ENCODE data around the gene PITPNC1. TPM values are rescaled to one million over a fixed set of nuclear protein-coding genes. Genes with fewer than 3 reads are reported as not detected.
"Not testable (repeated sequence)": the region's sequence is repeated elsewhere in the genome, so short reads cannot be mapped to it uniquely, and the experiment has no call there.

PITPNC1 gene
- total RNA-seq, result 10 to 100 TPM; 11.0 to 17.7 (median 14.8) TPM

DNA sequence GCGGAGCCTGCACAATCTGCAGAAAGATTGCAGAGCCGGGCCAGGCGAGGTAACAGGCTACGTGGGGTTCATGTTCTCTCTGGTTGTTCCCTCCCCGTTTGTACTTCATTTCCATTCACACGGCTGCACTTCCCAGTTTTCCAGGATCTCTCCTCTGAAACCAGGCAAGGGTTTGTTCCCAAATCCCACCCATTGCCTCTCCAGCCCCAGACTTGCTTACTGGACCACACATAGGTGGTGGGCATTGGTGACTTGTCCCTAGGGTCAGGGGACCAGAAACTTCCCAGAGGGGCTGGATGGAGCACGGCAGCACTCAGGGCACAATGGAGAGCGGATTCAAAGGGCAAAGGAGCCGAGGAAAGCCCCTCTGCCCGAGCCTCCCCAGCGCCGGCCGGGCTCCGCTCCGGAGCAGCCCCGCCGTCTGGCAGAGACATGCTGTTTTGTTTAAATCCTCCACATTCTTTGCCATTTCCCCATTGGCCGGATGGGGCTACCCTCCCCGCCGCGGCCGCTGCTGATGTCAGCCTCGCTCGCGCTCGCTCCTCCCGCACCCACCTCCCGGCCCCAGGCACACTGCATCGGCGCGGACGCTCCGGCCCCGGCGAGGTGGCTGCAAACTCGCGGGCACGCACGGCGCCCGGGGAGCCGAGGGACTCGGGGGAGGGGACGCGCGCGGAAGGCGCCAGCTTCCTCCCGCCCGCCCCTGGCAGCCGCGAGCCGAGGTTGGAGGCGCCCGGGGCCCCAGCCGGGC is at the start of gene PITPNC1:
PITPNC1 (plus strand) TSS at position 545 of the 751 bp plus-strand sequence.
- H3K36me3 ChIP-seq, result no peaks in the 10 kb centered on the region
- H3K4me3 ChIP-seq, result peak within 1 kb of the TSS; percentile 84 to 94 (median 89)
- DNase-seq (ENCODE audit: low spot score in 2 of 2), result peak; percentile 66 to 67
- H3K27me3 ChIP-seq, result no peaks in the 10 kb centered on the region
- peak in 2 of 3 donors; percentile 42 to 46 for TF ChIP-seq POLR2AphosphoS5 (IDR thresholded peaks at IDR 0.05)
- TF ChIP-seq, protein P1, sequence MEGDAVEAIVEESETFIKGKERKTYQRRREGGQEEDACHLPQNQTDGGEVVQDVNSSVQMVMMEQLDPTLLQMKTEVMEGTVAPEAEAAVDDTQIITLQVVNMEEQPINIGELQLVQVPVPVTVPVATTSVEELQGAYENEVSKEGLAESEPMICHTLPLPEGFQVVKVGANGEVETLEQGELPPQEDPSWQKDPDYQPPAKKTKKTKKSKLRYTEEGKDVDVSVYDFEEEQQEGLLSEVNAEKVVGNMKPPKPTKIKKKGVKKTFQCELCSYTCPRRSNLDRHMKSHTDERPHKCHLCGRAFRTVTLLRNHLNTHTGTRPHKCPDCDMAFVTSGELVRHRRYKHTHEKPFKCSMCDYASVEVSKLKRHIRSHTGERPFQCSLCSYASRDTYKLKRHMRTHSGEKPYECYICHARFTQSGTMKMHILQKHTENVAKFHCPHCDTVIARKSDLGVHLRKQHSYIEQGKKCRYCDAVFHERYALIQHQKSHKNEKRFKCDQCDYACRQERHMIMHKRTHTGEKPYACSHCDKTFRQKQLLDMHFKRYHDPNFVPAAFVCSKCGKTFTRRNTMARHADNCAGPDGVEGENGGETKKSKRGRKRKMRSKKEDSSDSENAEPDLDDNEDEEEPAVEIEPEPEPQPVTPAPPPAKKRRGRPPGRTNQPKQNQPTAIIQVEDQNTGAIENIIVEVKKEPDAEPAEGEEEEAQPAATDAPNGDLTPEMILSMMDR (IDR thresholded peaks at IDR 0.05), result no peak
- peak; percentile 30 for TF ChIP-seq POLR2A (IDR thresholded peaks at IDR 0.05)
- H3K27ac ChIP-seq, result peak within 1 kb of the TSS; percentile 90 to 92
- intact Hi-C loops (cut with DNase I; ENCODE audit: low total_unique reads), result no loop called here
- no peaks in the 10 kb centered on the region for H3K9me3 ChIP-seq
- H3K4me1 ChIP-seq, result no peaks in the 10 kb centered on the region

DNA sequence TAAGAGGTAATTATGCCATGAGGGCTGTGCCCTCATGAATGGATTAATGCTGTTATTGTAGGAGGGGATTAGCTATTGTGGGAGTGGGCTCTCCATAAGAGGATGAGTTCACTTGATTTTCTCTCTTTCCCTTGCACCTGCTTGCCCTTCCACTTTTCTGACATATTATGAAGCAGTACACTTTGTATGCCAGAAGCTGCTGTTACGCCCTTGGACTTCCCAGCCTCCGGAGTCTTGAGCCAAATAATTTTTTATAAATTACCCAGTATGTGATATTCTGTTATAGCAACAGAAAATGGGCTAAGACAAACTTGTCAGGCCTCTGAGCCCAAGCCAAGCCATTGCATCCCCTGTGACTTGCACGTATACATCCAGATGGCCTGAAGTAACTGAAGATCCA is 49.1 kb upstream of the PITPNC1 start:
- Histone ChIP-seq H3K4me1 (no peaks in the 10 kb centered on the region), H3K27ac (no peak overlapping the region), H3K27me3 (no peaks in the 10 kb centered on the region), H3K36me3 (no peaks in the 10 kb centered on the region), H3K9me3 (peaks cover 0 to 3% of the 10 kb centered on the region in 2 donors), H3K4me3 (no peak overlapping the region)
- no peak for DNase-seq (ENCODE audit: low spot score in 2 of 2)
- intact Hi-C loops (cut with DNase I; ENCODE audit: low total_unique reads), result no loop called here
- TF ChIP-seq, protein P1 (IDR thresholded peaks at IDR 0.05), result no peak
- no peak for TF ChIP-seq POLR2A (IDR thresholded peaks at IDR 0.05)
- TF ChIP-seq POLR2AphosphoS5 (IDR thresholded peaks at IDR 0.05), result no peak

DNA sequence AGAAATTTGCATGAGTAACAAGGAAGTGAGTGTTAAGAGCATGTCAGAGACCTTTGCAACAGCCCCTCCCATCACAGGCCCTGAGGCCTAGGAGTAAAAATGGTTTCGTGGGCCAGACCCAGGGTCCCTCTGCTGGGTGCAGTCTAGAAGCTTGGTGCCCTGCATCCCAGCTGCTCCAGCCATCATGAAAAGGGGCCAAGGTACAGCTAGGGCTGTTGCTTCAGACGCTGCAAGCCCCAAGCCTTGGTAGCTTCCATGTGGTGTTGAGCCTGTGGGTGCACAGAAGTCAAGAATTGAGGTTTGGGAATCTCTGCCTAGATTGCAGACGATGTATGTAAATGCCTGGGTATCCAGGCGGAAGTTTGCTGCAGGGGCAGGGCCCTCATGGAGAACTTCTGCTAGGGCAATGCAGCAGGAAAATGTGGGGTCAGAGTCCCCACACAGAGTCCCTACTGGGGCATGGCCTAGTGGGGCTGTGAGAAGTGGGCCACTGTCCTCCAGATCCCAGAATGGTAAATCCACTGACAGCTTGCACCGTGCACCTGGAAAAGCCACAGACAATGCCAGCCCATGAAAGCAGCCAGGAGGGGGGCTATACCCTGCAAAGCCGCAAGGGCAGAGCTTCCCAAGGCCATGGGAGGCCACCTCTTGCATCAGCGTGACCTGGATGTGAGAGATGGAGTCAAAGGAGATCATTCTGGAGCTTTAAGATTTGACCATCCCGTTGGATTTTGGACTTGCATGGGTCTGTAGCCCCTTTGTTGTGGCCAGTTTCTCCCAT is 45.5 kb upstream of the PITPNC1 start:
- H3K4me3 ChIP-seq; DNase-seq (ENCODE audit: low spot score in 2 of 2); H3K36me3 ChIP-seq; H3K9me3 ChIP-seq; H3K27me3 ChIP-seq; H3K4me1 ChIP-seq; H3K27ac ChIP-seq; intact Hi-C loops (cut with DNase I; ENCODE audit: low total_unique reads): not testable (repeated sequence)

DNA sequence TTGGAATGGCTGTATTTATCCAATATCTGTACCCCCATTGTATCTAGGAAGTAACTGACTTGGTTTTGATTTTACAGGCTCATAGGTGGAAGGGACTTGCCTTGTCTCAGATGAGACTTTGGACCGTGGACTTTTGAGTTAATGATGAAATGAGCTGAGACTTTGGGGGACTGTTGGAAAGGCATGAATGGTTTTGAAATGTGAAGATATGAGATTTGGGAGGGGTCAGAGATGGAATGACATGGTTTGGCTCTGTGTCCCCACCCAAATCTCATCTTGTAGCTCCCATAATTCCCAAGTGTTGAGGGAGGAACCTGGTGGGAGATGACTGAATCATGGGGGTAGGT is 44.9 kb upstream of the PITPNC1 start:
- DNase-seq (ENCODE audit: low spot score in 2 of 2); intact Hi-C loops (cut with DNase I; ENCODE audit: low total_unique reads); H3K4me1 ChIP-seq; H3K27me3 ChIP-seq; H3K9me3 ChIP-seq; H3K27ac ChIP-seq; H3K36me3 ChIP-seq; H3K4me3 ChIP-seq: not testable (repeated sequence)

DNA sequence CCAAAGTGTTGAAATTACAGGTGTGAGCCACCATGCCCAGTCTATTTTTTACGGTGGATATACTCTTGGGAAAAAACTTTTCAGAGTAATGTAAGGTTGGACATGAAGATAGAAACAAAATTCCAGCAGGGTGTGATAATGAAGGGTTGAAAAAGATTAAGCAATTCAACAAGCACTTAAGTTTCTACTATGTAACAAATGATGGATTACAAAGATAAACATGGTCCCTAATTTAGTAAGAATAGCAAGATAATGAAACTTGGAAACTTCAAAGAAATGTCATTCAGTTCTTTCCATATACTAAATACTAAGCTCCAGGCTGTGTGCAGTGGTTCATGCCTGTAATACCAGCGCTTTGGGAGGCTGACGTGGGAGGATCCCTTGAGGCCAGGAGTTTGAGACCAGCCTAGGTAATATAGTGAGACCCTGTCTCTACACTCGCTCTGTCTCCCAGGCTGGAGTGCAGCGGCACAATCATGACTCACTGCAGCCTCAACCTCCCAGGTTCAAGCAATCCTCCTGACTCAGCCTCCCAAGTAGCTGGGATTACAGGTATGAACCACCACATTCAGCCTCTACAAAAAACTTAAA is 41.7 kb upstream of the PITPNC1 start:
- intact Hi-C loops (cut with DNase I; ENCODE audit: low total_unique reads), result no loop called here
- Histone ChIP-seq H3K4me3 (no peak overlapping the region), H3K27me3 (no peaks in the 10 kb centered on the region), H3K27ac (no peak overlapping the region), H3K9me3 (no peaks in the 10 kb centered on the region), H3K36me3 (no peaks in the 10 kb centered on the region), H3K4me1 (no peaks in the 10 kb centered on the region)
- no peak for DNase-seq (ENCODE audit: low spot score in 2 of 2)
- TF ChIP-seq POLR2AphosphoS5 (IDR thresholded peaks at IDR 0.05) (no peak), POLR2A (IDR thresholded peaks at IDR 0.05) (no peak)
- TF ChIP-seq, protein P1 (IDR thresholded peaks at IDR 0.05), result no peak

DNA sequence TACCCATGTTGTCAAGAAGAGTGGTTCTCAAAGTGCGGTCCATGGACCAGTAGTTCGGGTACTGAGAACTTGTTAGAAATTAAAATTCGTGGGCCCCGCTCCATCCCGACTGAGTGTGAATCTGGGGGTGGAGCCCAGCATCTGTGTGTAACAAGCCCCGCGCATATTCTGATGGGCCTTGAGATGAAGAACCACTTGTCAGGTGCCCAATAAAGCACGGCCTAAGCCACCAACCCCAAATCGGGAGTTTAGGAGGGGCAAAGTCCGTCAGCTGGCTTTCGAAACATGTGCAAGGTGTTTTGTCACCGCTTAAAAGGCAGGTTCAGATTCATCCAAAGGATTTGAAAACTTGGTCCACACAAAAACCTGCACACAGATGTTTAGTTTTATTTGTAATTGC is 40.2 kb upstream of the PITPNC1 start:
- H3K4me3 ChIP-seq, result no peak overlapping the region
- no peaks in the 10 kb centered on the region for H3K9me3 ChIP-seq
- H3K27me3 ChIP-seq, result no peaks in the 10 kb centered on the region
- H3K27ac ChIP-seq, result no peak overlapping the region
- intact Hi-C loops (cut with DNase I; ENCODE audit: low total_unique reads), result no loop called here
- no peak for DNase-seq (ENCODE audit: low spot score in 2 of 2)
- no peaks in the 10 kb centered on the region for H3K36me3 ChIP-seq
- H3K4me1 ChIP-seq, result no peaks in the 10 kb centered on the region
- TF ChIP-seq, protein P1 (IDR thresholded peaks at IDR 0.05), result no peak
- TF ChIP-seq POLR2A (IDR thresholded peaks at IDR 0.05) (no peak), POLR2AphosphoS5 (IDR thresholded peaks at IDR 0.05) (no peak)

DNA sequence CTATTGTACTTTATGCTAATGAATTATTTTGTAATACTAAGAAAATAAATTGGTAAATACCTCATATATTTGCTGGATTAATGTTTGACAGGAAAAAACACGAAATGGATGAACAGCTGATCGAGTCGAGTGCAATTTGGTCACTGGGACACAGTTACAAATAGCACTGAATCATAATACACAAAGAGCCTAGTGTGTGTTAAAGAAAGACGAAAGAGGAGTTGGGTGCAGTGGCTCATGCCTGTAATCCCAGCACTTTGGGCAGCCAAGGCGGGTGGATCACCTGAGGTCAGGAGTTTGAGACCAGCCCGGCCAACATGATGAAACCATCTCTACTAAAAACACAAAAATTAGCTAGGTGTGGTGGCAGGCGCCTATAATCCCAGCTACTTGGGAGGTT is 38.7 kb upstream of the PITPNC1 start:
- H3K27ac ChIP-seq; H3K36me3 ChIP-seq; H3K4me3 ChIP-seq; H3K27me3 ChIP-seq; intact Hi-C loops (cut with DNase I; ENCODE audit: low total_unique reads); H3K4me1 ChIP-seq; H3K9me3 ChIP-seq; DNase-seq (ENCODE audit: low spot score in 2 of 2): not testable (repeated sequence)

Measured in breast epithelium (tissue), 4 donors.